Endothelial cell of umbilical vein (primary cell): Measurements from ENCODE around the gene ELAVL1. TPM values are rescaled to one million over a fixed set of nuclear protein-coding genes. Genes with fewer than 3 reads are reported as not detected.

Source experiments
- BruUV-seq: library from RNA; stranded (reverse); fragments of 400-500 nt; replicated peaks from 2 replicates; lab custom pipeline; 2021; lab: Mats Ljungman, UMichigan
- CTCF ChIA-PET: fragments of 300-600, 350-600 bp; sonication (Branson Sonifier 250); formaldehyde crosslinking; loops from one replicate; lab custom pipeline; 2021; ENCODE audit warnings: antibody characterized with exemption, inconsistent platforms; lab: Charles Lee
- POLR2A ChIA-PET: fragments of 300-600, 350-600 bp; sonication (Branson Sonifier 250); formaldehyde crosslinking; loops from one replicate; lab custom pipeline; 2021; ENCODE audit warnings: antibody characterized with exemption, inconsistent platforms; lab: Charles Lee
- DNase-seq: peaks from one replicate; pipeline ENCODE4 v3.0.0-alpha.2; 2011; ENCODE audit warnings: low read depth, low spot score
- FAIRE-seq: peaks from 2 replicates; lab custom pipeline; 2011; peaks lifted over from hg19 to GRCh38; lab: Jason Lieb, UNC
- H2AFZ ChIP-seq: 2 replicates; pipeline ENCODE4 v1.6.0; 2012; ENCODE audit warnings: low read depth, low read length, control low read depth, inconsistent platforms
- H3K27ac ChIP-seq: 2 replicates; pipeline ENCODE4 v1.5.1; 2011; ENCODE audit warnings: low read depth, mild to moderate bottlenecking, control low read depth, low read length, moderate library complexity; ENCODE audit not compliant: insufficient read depth
- H3K27me3 ChIP-seq, 2 experiments: 2 replicates each; pipeline versions ENCODE4 v1.6.0 to v1.6.1; 2011; ENCODE audit warnings: low read length in 2 of 2, mixed read lengths in 1 of 2; ENCODE audit not compliant: control insufficient read depth in 2 of 2, insufficient read depth in 2 of 2
- H3K36me3 ChIP-seq, 2 experiments: 2 replicates in 1 of 2; 3 replicates in 1 of 2; pipeline ENCODE4 v1.5.1; 2011; ENCODE audit warnings: low read length in 2 of 2, mild to moderate bottlenecking in 1 of 2, moderate library complexity in 1 of 2; ENCODE audit not compliant: control insufficient read depth in 2 of 2, insufficient read depth in 2 of 2; ENCODE audit errors: extremely low read depth in 1 of 2
- H3K4me1 ChIP-seq: 3 replicates; pipeline ENCODE4 v1.5.1; 2011; ENCODE audit warnings: mild to moderate bottlenecking, low read length; ENCODE audit not compliant: control insufficient read depth, insufficient read depth; ENCODE audit errors: extremely low read depth
- H3K4me2 ChIP-seq: 2 replicates; pipeline ENCODE4 v1.6.1; 2011; ENCODE audit warnings: low read length, control low read depth, mixed read lengths; ENCODE audit not compliant: insufficient read depth
- H3K4me3 ChIP-seq, 3 experiments: fragments of 200-600 bp in 1 of 3; sonication (generic), shearing (Covaris generic) in 1 of 3; replicated peaks in 1 of 3; 2 replicates each; pipeline ENCODE4 v1.5.1; 2011 to 2016; ENCODE audit warnings: control low read depth in 3 of 3, low read length in 3 of 3, mild to moderate bottlenecking in 2 of 3, inconsistent platforms in 1 of 3, low read depth in 1 of 3, moderate library complexity in 1 of 3; ENCODE audit not compliant: insufficient read depth in 1 of 3
- H3K79me2 ChIP-seq: 2 replicates; pipeline ENCODE4 v1.6.0; 2012; ENCODE audit warnings: low read length, inconsistent platforms; ENCODE audit not compliant: control insufficient read depth, insufficient read depth
- H3K9ac ChIP-seq: replicated peaks from 2 replicates; pipeline ENCODE3; 2011; ENCODE audit warnings: low read length, control low read depth; ENCODE audit not compliant: insufficient read depth; ENCODE audit errors: extremely low read depth
- H3K9me1 ChIP-seq: replicated peaks from 3 replicates; pipeline ENCODE4 v1.6.0; 2011; ENCODE audit warnings: mild to moderate bottlenecking, low read length; ENCODE audit not compliant: control insufficient read depth, insufficient read depth; ENCODE audit errors: extremely low read depth
- H3K9me3 ChIP-seq: replicated peaks from 2 replicates; pipeline ENCODE4 v1.5.1; 2012; ENCODE audit warnings: low read length, inconsistent platforms; ENCODE audit not compliant: control insufficient read depth, insufficient read depth
- H4K20me1 ChIP-seq: replicated peaks from 2 replicates; pipeline ENCODE3; 2011; ENCODE audit warnings: mild to moderate bottlenecking, low read length; ENCODE audit not compliant: control insufficient read depth, insufficient read depth; ENCODE audit errors: extremely low read depth
- CTCF ChIP-seq, 2 donors: IDR thresholded peaks; 1 replicate in 1 of 2; 2 replicates in 1 of 2; pipeline ENCODE4 v1.5.1; 2011; ENCODE audit warnings: low read length in 2 of 2, mild to moderate bottlenecking in 2 of 2, moderate library complexity in 2 of 2, control low read depth in 1 of 2, inconsistent platforms in 1 of 2, low read depth in 1 of 2; ENCODE audit not compliant: insufficient read depth in 1 of 2; ENCODE audit errors: extremely low read depth in 1 of 2
- EZH2 ChIP-seq: IDR thresholded peaks from 2 replicates; pipeline ENCODE4 v1.6.1; 2012; ENCODE audit warnings: borderline replicate concordance, low read depth, mild to moderate bottlenecking, moderate library complexity, low read length, inconsistent platforms; ENCODE audit not compliant: severe bottlenecking
- FOS ChIP-seq: IDR thresholded peaks from 2 replicates; pipeline ENCODE4 v1.6.1; 2011; ENCODE audit warnings: mild to moderate bottlenecking, low read length, moderate library complexity, borderline replicate concordance; ENCODE audit not compliant: insufficient read depth
- GATA2 ChIP-seq: IDR thresholded peaks from 2 replicates; pipeline ENCODE4 v1.7.0; 2011; ENCODE audit warnings: low read depth, mild to moderate bottlenecking, moderate library complexity, mixed read lengths, low read length; ENCODE audit not compliant: insufficient read length, insufficient read depth
- JUN ChIP-seq: IDR thresholded peaks from 2 replicates; pipeline ENCODE4 v1.6.1; 2011; ENCODE audit warnings: borderline replicate concordance, low read depth; ENCODE audit not compliant: insufficient read length, insufficient read depth
- MAX ChIP-seq: IDR thresholded peaks from 2 replicates; pipeline ENCODE4 v1.6.1; 2011; ENCODE audit not compliant: insufficient read depth, insufficient read length
- MYC ChIP-seq: IDR thresholded peaks from one replicate; pipeline ENCODE4 v1.6.1; 2011; ENCODE audit warnings: mild to moderate bottlenecking, low read depth, low read length
- POLR2A ChIP-seq: IDR thresholded peaks from 2 replicates; pipeline ENCODE4 v1.6.1; 2012; ENCODE audit warnings: low read depth, mild to moderate bottlenecking, control low read depth, low read length
- POLR2AphosphoS5 ChIP-seq: IDR thresholded peaks from 2 replicates; pipeline ENCODE4 v1.6.1; 2012; ENCODE audit warnings: low read depth, mild to moderate bottlenecking, control low read depth, low read length, moderate library complexity; ENCODE audit not compliant: insufficient read depth
- dilution Hi-C: fragments of 300-500 bp; cut with MboI; formaldehyde crosslinking; loops from one replicate; pipeline ENCODE4 v1.15.0; 2019; ENCODE audit warnings: low sequenced_read_pairs; ENCODE audit not compliant: extremely low pct_ligation_motif_present
- intact Hi-C: fragments of 100-400 bp; cut with micrococcal nuclease; formaldehyde crosslinking; loops from one replicate; pipeline ENCODE4 v1.10.0; 2022
- polyA plus RNA-seq, 4 experiments: library from polyadenylated mRNA; depleted of rRNA in 3 of 4; stranded (reverse) in 3 of 4; unstranded in 1 of 4; fragments of >200 nt; gene quantifications; 2 replicates each; pipeline versions ENCODE4 v1.2.1 to v1.2.3, GENCODE V29; 2011 to 2012; ENCODE audit warnings: missing spikeins in 1 of 4
- total RNA-seq: library from RNA; stranded (reverse); gene quantifications from 2 replicates; pipeline ENCODE4 v1.2.3, GENCODE V29; 2021

Gene ELAVL1
- total and polyA plus RNA-seq, 2 donors (not counting 3 experiments of a cell fraction or from before 2014, with no cell fraction given) = 46.8 to 134 TPM

- H3K27me3 ChIP-seq = no peaks in the 10 kb centered on the region
- peaks cover 9% of the 10 kb centered on the region for H3K4me1 ChIP-seq
- BruUV-seq = no TSS peak
- peaks cover 22% of the 10 kb centered on the region for H3K79me2 ChIP-seq
- no peaks in the 10 kb centered on the region for H3K9me3 ChIP-seq
- ChIA-PET POLR2A (no interaction called here), CTCF (interaction anchor here (1.0 to 3.3 kb wide), 3 partner anchors 12 to 29 kb away, joined by 3 to 41 read pairs (median 4); no protein-coding TSS in a partner anchor)
- H3K9ac ChIP-seq = no peak overlapping the region
- H3K9me1 ChIP-seq = no peaks in the 10 kb centered on the region
- H3K27ac ChIP-seq = no peak overlapping the region
- dilution Hi-C loops = no loop called here
- DNase-seq = no peak
- H3K4me2 ChIP-seq = peak overlapping the region; percentile 76
- FAIRE-seq = no peak
- peaks cover 3 to 9% of the 10 kb centered on the region in 2 experiments for H3K36me3 ChIP-seq
- H2AFZ ChIP-seq = no peak overlapping the region
- TF ChIP-seq EZH2 (no peak), JUN (no peak), GATA2 (no peak), POLR2AphosphoS5 (no peak), MAX (no peak), CTCF (IDR thresholded peaks at IDR 0.05; ENCODE audit: extremely low read depth in 1 of 2, insufficient read depth in 1 of 2, low read depth in 1 of 2, low read length in 2 of 2) (no peak), MYC (no peak), POLR2A (no peak), FOS (no peak)
- no peak overlapping the region for H3K4me3 ChIP-seq
- no peaks in the 10 kb centered on the region for H4K20me1 ChIP-seq
- intact Hi-C loops = loop anchor here (2.0 kb wide), 1 partner anchor 127 kb away; no protein-coding TSS in a partner anchor
These were observed 63.4 kb downstream of the ELAVL1 start for GRCh38 chr19:7941895-7942596.
